Activated B cell treated with CpG ODN at 0.5 μM for 24 hours (primary cell): ENCODE measurements around the gene PAWR. TPM values are rescaled to one million over a fixed set of nuclear protein-coding genes. Genes with fewer than 3 reads are reported as not detected.

Experiments used
- ATAC-seq: fragments of 200-7000 bp; cut with Tn5 transposase; one replicate; pipeline ENCODE4 v1.10.0; 2021; ENCODE audit warnings: low read depth, mild to moderate bottlenecking, moderate library complexity
- CTCF ChIA-PET: fragments of 350-600 bp; sonication (Branson Sonifier 250); formaldehyde crosslinking; loops from one replicate; lab custom pipeline; 2021; ENCODE audit warnings: antibody characterized with exemption; lab: Charles Lee
- POLR2A ChIA-PET: fragments of 350-600 bp; sonication (Branson Sonifier 250); formaldehyde crosslinking; loops from one replicate; lab custom pipeline; 2021; ENCODE audit warnings: antibody characterized with exemption; lab: Charles Lee
- DNase-seq: peaks from one replicate; pipeline ENCODE4 v3.0.0; 2022
- H3K27ac Mint-ChIP-seq: one replicate; pipeline ENCODE4 v1.8.0; 2020; ENCODE audit warnings: mixed read lengths
- H3K27me3 Mint-ChIP-seq: one replicate; pipeline ENCODE4 v1.8.0; 2021; ENCODE audit warnings: mixed read lengths
- H3K36me3 Mint-ChIP-seq: one replicate; pipeline ENCODE4 v1.8.0; 2021; ENCODE audit warnings: low read depth, mixed read lengths
- H3K4me1 Mint-ChIP-seq: one replicate; pipeline ENCODE4 v1.8.0; 2021; ENCODE audit warnings: mixed read lengths
- H3K4me3 Mint-ChIP-seq: one replicate; pipeline ENCODE4 v1.8.0; 2020; ENCODE audit warnings: mild to moderate bottlenecking, mixed read lengths
- H3K9me3 Mint-ChIP-seq: one replicate; pipeline ENCODE4 v1.8.0; 2020; ENCODE audit warnings: mixed read lengths
- intact Hi-C: fragments of 100-400 bp; cut with micrococcal nuclease; formaldehyde crosslinking; loops from one replicate; pipeline ENCODE4 v1.15.1; 2024
- total RNA-seq: library from RNA; stranded (reverse); gene quantifications from 2 replicates; pipeline ENCODE4 v1.2.3, GENCODE V29; 2022
- TF ChIP-seq, protein P1 (sequence below): fragments of 200-600 bp; IDR thresholded peaks from one replicate; pipeline ENCODE4 v1.8.0; 2022; ENCODE audit warnings: antibody characterized with exemption, mild to moderate bottlenecking

The PAWR gene
- total RNA-seq, 1 donor from 2014 or later: 53.1 TPM

GRCh38 chr12:79537675-79538074 lies 153.1 kb downstream of the PAWR start:
- Mint-ChIP-seq H3K36me3 (no peaks in the 10 kb centered on the region), H3K27me3 (no peaks in the 10 kb centered on the region), H3K9me3 (no peaks in the 10 kb centered on the region), H3K27ac (no peak overlapping the region), H3K4me1 (no peaks in the 10 kb centered on the region), H3K4me3 (no peak overlapping the region)
- ATAC-seq (no peak), DNase-seq (no peak)
- ChIA-PET CTCF (no interaction called here), POLR2A (no interaction called here)
- intact Hi-C loops: no loop called here
- TF ChIP-seq, protein P1, sequence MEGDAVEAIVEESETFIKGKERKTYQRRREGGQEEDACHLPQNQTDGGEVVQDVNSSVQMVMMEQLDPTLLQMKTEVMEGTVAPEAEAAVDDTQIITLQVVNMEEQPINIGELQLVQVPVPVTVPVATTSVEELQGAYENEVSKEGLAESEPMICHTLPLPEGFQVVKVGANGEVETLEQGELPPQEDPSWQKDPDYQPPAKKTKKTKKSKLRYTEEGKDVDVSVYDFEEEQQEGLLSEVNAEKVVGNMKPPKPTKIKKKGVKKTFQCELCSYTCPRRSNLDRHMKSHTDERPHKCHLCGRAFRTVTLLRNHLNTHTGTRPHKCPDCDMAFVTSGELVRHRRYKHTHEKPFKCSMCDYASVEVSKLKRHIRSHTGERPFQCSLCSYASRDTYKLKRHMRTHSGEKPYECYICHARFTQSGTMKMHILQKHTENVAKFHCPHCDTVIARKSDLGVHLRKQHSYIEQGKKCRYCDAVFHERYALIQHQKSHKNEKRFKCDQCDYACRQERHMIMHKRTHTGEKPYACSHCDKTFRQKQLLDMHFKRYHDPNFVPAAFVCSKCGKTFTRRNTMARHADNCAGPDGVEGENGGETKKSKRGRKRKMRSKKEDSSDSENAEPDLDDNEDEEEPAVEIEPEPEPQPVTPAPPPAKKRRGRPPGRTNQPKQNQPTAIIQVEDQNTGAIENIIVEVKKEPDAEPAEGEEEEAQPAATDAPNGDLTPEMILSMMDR: no peak

- no peak for ATAC-seq
- Mint-ChIP-seq H3K27me3 (no peaks in the 10 kb centered on the region), H3K27ac (no peak overlapping the region), H3K9me3 (no peaks in the 10 kb centered on the region), H3K4me3 (no peak overlapping the region), H3K4me1 (no peaks in the 10 kb centered on the region), H3K36me3 (no peaks in the 10 kb centered on the region)
- intact Hi-C loops: no loop called here
- TF ChIP-seq, protein P1: no peak
- ChIA-PET POLR2A (no interaction called here), CTCF (no interaction called here)
- DNase-seq: no peak
Measured at GRCh38 chr12:79535751-79536150, 155.0 kb downstream of the PAWR start.

Other genes with a start within 250 kb of the PAWR start
- gene PPP1R12A, start 244.1 kb upstream of the PAWR start, total RNA-seq: 72.9 and 90.4 TPM in 2 replicates